ENCODE results near the gene ADIPOQ. TPM values are rescaled to one million over a fixed set of nuclear protein-coding genes. Genes with fewer than 3 reads are reported as not detected.
"Not testable (repeated sequence)": the region's sequence is repeated elsewhere in the genome, so short reads cannot be mapped to it uniquely, and the experiment has no call there.

The ADIPOQ gene
- total and polyA plus RNA-seq, 12 donors, result 0.39 to 47.0 (median 6.8) TPM; not detected in 1

DNA sequence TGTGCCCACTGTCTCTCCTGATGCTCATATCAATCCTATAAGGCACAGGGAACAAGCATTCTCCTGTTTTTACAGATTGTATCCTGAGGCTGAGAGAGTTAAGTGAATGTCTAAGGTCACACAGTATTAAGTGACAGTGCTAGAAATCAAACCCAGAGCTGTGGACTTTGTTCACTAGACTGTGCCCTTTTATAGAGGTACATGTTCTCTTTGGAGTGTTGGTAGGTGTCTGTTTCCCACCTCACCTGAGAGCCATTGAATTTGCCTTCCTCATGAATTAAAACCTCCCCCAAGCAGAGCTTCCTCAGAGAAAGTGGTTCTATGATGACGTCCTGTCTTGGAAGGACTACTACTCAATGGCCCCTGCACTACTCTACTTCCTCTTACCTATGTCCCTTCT, 12.4 kb downstream of the ADIPOQ start:
- H3K36me3 ChIP-seq, result no peaks in the 10 kb centered on the region
- TF ChIP-seq, protein P1, sequence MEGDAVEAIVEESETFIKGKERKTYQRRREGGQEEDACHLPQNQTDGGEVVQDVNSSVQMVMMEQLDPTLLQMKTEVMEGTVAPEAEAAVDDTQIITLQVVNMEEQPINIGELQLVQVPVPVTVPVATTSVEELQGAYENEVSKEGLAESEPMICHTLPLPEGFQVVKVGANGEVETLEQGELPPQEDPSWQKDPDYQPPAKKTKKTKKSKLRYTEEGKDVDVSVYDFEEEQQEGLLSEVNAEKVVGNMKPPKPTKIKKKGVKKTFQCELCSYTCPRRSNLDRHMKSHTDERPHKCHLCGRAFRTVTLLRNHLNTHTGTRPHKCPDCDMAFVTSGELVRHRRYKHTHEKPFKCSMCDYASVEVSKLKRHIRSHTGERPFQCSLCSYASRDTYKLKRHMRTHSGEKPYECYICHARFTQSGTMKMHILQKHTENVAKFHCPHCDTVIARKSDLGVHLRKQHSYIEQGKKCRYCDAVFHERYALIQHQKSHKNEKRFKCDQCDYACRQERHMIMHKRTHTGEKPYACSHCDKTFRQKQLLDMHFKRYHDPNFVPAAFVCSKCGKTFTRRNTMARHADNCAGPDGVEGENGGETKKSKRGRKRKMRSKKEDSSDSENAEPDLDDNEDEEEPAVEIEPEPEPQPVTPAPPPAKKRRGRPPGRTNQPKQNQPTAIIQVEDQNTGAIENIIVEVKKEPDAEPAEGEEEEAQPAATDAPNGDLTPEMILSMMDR (IDR thresholded peaks at IDR 0.05), result no peak
- H3K27me3 ChIP-seq, result no peaks in the 10 kb centered on the region
- no peaks in the 10 kb centered on the region for H3K4me1 ChIP-seq
- 0% methylated on average over 1 of the region's 1 CpG for WGBS, 2 donors
- no peak overlapping the region for H3K4me3 ChIP-seq
- intact Hi-C loops (cut with DNase I), result loop anchor here in 7 of 10 donors (5.0 to 10.0 kb wide), 5 partner anchors 70 to 312 kb away; partner anchors contain the start of gene ST6GAL1 (in 2 of the 7)
- DNase-seq (no peak), ATAC-seq (no peak)
- no peak overlapping the region for H3K27ac ChIP-seq
- H3K9me3 ChIP-seq, result peaks cover 0 to 24% (median 0%) of the 10 kb centered on the region in 11 donors

DNA sequence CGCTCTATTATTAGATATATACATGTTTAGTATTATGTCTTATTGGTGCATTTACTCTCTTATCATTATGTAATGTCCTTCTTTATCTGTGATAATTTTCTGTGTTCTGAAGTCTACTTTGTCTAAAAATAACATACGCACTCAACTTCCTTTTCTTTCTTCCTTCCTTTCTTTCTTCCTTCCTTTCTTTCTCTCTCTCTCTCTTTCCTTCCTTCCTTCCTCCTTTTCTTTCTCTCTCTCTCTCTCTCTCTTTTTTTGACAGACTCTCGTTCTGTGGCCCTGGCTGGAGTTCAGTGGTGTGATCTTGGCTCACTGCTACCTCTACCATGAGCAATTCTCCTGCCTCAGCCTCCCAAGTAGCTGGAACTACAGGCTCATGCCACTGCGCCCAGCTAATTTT, 15.2 kb downstream of the ADIPOQ start:
- H3K4me1 ChIP-seq, result no peaks in the 10 kb centered on the region
- peaks cover 0 to 24% (median 0%) of the 10 kb centered on the region in 11 donors for H3K9me3 ChIP-seq
- H3K27ac ChIP-seq, result no peak overlapping the region
- 82 to 83% methylated on average over 4 of the region's 4 CpGs for WGBS, 2 donors
- no peak overlapping the region for H3K4me3 ChIP-seq
- H3K27me3 ChIP-seq, result no peaks in the 10 kb centered on the region
- DNase-seq (no peak), ATAC-seq (no peak)
- intact Hi-C loops (cut with DNase I), result loop anchor here in 3 of 10 donors (5.0 to 10.0 kb wide), 3 partner anchors 67 to 127 kb away; no protein-coding TSS in a partner anchor
- TF ChIP-seq, protein P1 (IDR thresholded peaks at IDR 0.05), result no peak
- H3K36me3 ChIP-seq, result no peaks in the 10 kb centered on the region

DNA sequence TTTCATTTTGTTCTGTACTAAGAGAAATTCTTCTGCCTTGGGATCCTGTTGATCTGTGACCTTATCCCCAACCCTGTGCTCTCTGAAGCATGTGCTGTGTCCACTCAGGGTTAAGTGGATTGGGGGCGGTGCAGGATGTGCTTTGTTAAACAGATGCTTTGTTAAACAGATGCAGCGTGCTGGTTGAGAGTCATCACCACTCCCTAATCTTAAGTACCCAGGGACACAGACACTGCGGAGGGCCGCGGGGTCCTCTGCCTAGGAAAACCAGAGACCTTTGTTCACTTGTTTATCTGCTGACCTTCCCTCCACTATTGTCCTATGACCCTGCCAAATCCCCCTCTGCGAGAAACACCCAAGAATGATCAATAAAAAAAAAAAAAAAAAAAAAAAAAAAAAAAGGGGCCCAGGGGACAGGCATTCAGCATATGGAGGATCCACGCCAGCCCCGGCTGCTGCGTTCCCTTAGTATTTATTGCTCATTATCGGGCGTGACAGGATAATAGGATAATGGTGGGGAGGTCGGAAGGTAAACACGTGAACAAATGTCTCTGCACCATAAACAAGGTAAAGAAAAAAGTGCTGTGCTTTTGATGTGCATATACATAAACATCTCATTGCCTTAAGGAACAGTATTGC, 22.8 kb downstream of the ADIPOQ start:
- not testable (repeated sequence) for DNase-seq, H3K27me3 ChIP-seq, H3K36me3 ChIP-seq, H3K9me3 ChIP-seq, H3K4me3 ChIP-seq, H3K27ac ChIP-seq, ATAC-seq
- peaks cover 0 to 16% (median 7%) of the 10 kb centered on the region in 9 donors for H3K4me1 ChIP-seq
- intact Hi-C loops (cut with DNase I), result loop anchor here in 1 of 10 donors (5.0 kb wide), 1 partner anchor 67 kb away; the partner anchor contains the start of gene ST6GAL1
- no CpG with 5 or more reads among the region's 13 CpGs for WGBS, 2 donors

DNA sequence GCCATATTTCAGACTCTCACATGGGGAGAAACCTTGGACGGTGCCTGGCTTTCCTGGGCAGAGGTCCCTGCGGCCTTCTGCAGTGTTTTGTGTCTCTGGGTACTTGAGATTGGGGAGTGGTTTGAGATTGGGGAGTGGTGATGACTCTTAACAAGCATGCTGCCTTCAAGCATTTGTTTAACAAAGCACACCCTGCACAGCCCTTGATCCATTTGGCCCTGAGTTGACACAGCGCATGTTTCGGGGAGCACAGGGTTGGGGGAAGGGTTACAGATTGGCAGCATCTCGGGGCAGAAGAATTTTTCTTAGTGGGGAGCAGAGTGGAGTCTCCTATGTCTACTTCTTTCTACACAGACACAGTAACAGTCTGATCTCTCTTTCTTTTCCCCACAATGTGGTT, 23.6 kb downstream of the ADIPOQ start:
- not testable (repeated sequence) for H3K27ac ChIP-seq, H3K4me3 ChIP-seq, H3K36me3 ChIP-seq, DNase-seq, ATAC-seq, H3K9me3 ChIP-seq, H3K27me3 ChIP-seq
- WGBS, 2 donors, result no CpG with 5 or more reads among the region's 5 CpGs
- H3K4me1 ChIP-seq, result peaks cover 0 to 23% (median 14%) of the 10 kb centered on the region in 9 donors
- intact Hi-C loops (cut with DNase I), result loop anchor here in 1 of 10 donors (5.0 kb wide), 1 partner anchor 66 kb away; the partner anchor contains the start of gene ST6GAL1

DNA sequence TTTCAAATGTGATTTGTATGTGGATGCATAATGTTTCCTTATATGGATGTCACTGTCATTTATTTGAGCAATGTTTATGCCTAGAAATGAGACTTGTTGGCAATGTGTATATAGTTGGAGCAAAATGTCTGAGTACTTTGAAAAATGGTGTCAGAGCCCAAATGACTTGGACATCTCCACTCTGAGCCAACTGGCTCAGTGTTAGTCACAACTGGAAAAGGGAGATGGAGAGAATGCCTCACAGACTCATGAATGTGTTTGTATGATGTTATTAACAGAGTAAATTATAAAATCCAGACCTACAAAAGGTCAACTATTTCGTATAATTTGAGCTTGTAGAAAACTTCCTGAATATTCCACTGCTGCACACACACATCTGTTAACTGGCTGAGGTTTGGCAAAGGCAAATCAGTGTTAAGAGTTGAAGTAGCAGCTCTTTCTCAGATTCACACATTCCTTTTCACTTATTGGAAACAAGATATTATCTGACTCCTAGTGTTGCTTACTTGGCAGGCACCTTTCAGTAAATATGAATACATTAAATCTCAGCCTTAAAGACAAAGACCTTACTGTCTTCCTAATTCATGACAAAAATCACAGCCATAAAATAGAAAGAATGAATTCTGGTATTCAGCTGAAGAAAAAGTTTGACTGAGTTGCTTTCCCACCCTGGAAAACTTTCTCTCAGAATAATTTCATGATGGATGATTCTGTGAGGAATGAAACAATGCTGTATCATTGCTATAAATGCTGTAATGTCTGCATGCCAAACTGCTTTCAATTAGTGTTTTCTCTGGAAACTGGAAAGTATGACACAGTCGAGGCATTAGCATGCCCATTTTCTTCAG, 27.0 kb downstream of the ADIPOQ start:
- Histone ChIP-seq H3K36me3 (no peaks in the 10 kb centered on the region), H3K4me1 (peaks cover 0 to 32% (median 15%) of the 10 kb centered on the region in 9 donors), H3K9me3 (no peaks in the 10 kb centered on the region), H3K27me3 (no peaks in the 10 kb centered on the region), H3K4me3 (no peak overlapping the region), H3K27ac (peak overlapping the region in 1 of 10 donors; percentile 10)
- DNase-seq, result no peak
- no peak for ATAC-seq
- TF ChIP-seq, protein P1 (IDR thresholded peaks at IDR 0.05), result no peak
- intact Hi-C loops (cut with DNase I), result loop anchor here in 1 of 10 donors (5.0 kb wide), 1 partner anchor 63 kb away; the partner anchor contains the start of gene ST6GAL1
- whole genome bisulfite sequencing, 2 donors, result 48 to 49% methylated on average over 2 of the region's 2 CpGs

Data from heart right ventricle (tissue), 16 donors.